Stimulated activated CD4-positive, alpha-beta T cell treated with anti-CD3 and anti-CD28 coated beads, TNF-alpha, amount 100 ng/mL, for 48 hours (primary cell): ENCODE data around the gene NMNAT1.
"Not testable (repeated sequence)": the region's sequence is repeated elsewhere in the genome, so short reads cannot be mapped to it uniquely, and the experiment has no call there.

Source experiments
- DNase-seq, 3 donors: peaks; one replicate each; pipeline ENCODE4 v3.0.0-alpha.2; 2020; ENCODE audit warnings: low read depth in 3 of 3

NMNAT1 gene

GRCh38 chr1:9920606-9921005, 22.7 kb upstream of the NMNAT1 start:
- DNase-seq: no peak

- DNase-seq: no peak
Observed at GRCh38 chr1:9922342-9922741, 20.9 kb upstream of the NMNAT1 start.

- DNase-seq: no peak
Observed at GRCh38 chr1:9927259-9927658, 16.0 kb upstream of the NMNAT1 start.

- no peak for DNase-seq
Observed at GRCh38 chr1:9929431-9930385, 13.6 kb upstream of the NMNAT1 start.

- no peak for DNase-seq
Observed at GRCh38 chr1:9942399-9942938, 806 bp upstream of the NMNAT1 start.

GRCh38 chr1:9946315-9946714, 3.0 kb downstream of the NMNAT1 start:
- DNase-seq: no peak

- no peak for DNase-seq
Observed at GRCh38 chr1:9957726-9958125, 14.5 kb downstream of the NMNAT1 start.

- DNase-seq: no peak
Observed at GRCh38 chr1:9960011-9960410, 16.7 kb downstream of the NMNAT1 start.

GRCh38 chr1:9960706-9961562, 17.7 kb downstream of the NMNAT1 start:
- DNase-seq: no peak

GRCh38 chr1:9984253-9984652, 41.0 kb downstream of the NMNAT1 start:
- no peak for DNase-seq

- no peak for DNase-seq
Observed at GRCh38 chr1:9985001-9985400, 41.7 kb downstream of the NMNAT1 start.

GRCh38 chr1:9989773-9990172, 46.5 kb downstream of the NMNAT1 start:
- DNase-seq: no peak

- no peak for DNase-seq
Observed at GRCh38 chr1:9990944-9991343, 47.7 kb downstream of the NMNAT1 start.

GRCh38 chr1:9992910-9993309, 49.6 kb downstream of the NMNAT1 start:
- no peak for DNase-seq

GRCh38 chr1:9993561-9994075, 50.3 kb downstream of the NMNAT1 start:
- DNase-seq: no peak

- DNase-seq: peak in 1 of 3 donors; percentile 6
Observed at GRCh38 chr1:9996624-9997582, 53.6 kb downstream of the NMNAT1 start, which contains the start of gene RBP7. Gene RBP7, plus strand, starts transcription at chr1:9997228. Its CDS starts 31 bp downstream, at chr1:9997259.

GRCh38 chr1:10001016-10001665, 57.9 kb downstream of the NMNAT1 start:
- DNase-seq: no peak

- not testable (repeated sequence) for DNase-seq
Observed at GRCh38 chr1:10005248-10005647, 62.0 kb downstream of the NMNAT1 start.

GRCh38 chr1:10007169-10007568, 63.9 kb downstream of the NMNAT1 start:
- DNase-seq: no peak

GRCh38 chr1:10014016-10014415, 70.7 kb downstream of the NMNAT1 start:
- DNase-seq: no peak
